Chondrocyte (in vitro differentiated cells): Measurements from ENCODE around the gene CBX5. TPM values are rescaled to one million over a fixed set of nuclear protein-coding genes. Genes with fewer than 3 reads are reported as not detected.

Experiments used
- DNase-seq: peaks from one replicate; pipeline ENCODE4 v3.0.0; 2021; ENCODE audit warnings: mixed read lengths, low spot score
- H3K27ac Mint-ChIP-seq: one replicate; pipeline ENCODE4 v1.8.0; 2021; ENCODE audit warnings: mild to moderate bottlenecking, moderate library complexity, mixed read lengths; ENCODE audit not compliant: unreplicated experiment
- H3K27me3 Mint-ChIP-seq: 2 replicates; pipeline ENCODE4 v1.8.0; 2021; ENCODE audit warnings: low read depth, mixed read lengths
- H3K36me3 Mint-ChIP-seq: 2 replicates; pipeline ENCODE4 v1.8.0; 2021; ENCODE audit warnings: low read depth, mixed read lengths
- H3K4me1 Mint-ChIP-seq: 2 replicates; pipeline ENCODE4 v1.8.0; 2021; ENCODE audit warnings: low read depth, mild to moderate bottlenecking, mixed read lengths
- H3K4me3 Mint-ChIP-seq: one replicate; pipeline ENCODE4 v1.8.0; 2021; ENCODE audit warnings: mild to moderate bottlenecking, moderate library complexity, mixed read lengths; ENCODE audit not compliant: unreplicated experiment
- H3K9me3 Mint-ChIP-seq: 2 replicates; pipeline ENCODE4 v1.8.0; 2021; ENCODE audit warnings: low read depth, mixed read lengths
- CTCF ChIP-seq: fragments of 200-600 bp; sonication (generic); IDR thresholded peaks from 2 replicates; pipeline ENCODE4 v1.5.0; 2021; ENCODE audit warnings: antibody characterized with exemption, mild to moderate bottlenecking, moderate library complexity
- total RNA-seq: library from RNA; stranded (reverse); gene quantifications from 3 replicates; pipeline ENCODE4 v1.2.1, GENCODE V29; 2021

The CBX5 gene
- total RNA-seq, 1 donor from 2014 or later = 79.4 TPM

- Mint-ChIP-seq H3K27ac (no peak overlapping the region), H3K4me3 (no peak overlapping the region), H3K4me1 (no peaks in the 10 kb centered on the region), H3K27me3 (peaks cover 56% of the 10 kb centered on the region), H3K36me3 (no peaks in the 10 kb centered on the region), H3K9me3 (no peaks in the 10 kb centered on the region)
- DNase-seq = no peak
- peak; percentile 88 for TF ChIP-seq CTCF
Observed at GRCh38 chr12:54207539-54208294, 72.2 kb downstream of the CBX5 start.

DNA sequence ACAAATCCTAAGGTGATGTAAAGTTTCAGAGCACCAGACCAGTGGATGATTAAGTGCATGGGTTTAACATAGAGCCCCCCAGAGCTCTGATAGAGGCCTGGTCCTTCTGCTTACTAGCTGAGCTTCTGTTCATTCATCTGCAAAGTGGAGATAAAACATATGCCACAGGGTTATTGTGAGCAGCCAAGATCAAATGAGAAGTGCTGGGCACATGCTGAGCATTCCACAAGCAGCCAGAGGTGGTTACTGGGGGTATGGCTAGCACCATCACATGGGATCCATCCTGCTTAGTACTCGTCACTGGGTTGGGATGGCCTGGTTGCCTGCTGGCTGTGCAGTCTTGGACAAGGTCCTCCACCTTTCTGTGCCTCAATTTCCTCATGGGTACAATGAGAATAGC lies 73.1 kb downstream of the CBX5 start:
- no peaks in the 10 kb centered on the region for H3K36me3 Mint-ChIP-seq
- peaks cover 51% of the 10 kb centered on the region for H3K27me3 Mint-ChIP-seq
- TF ChIP-seq CTCF = no peak
- H3K27ac Mint-ChIP-seq = no peak overlapping the region
- H3K4me1 Mint-ChIP-seq = no peaks in the 10 kb centered on the region
- no peaks in the 10 kb centered on the region for H3K9me3 Mint-ChIP-seq
- H3K4me3 Mint-ChIP-seq = no peak overlapping the region
- DNase-seq = no peak

- no peaks in the 10 kb centered on the region for H3K36me3 Mint-ChIP-seq
- no peak for DNase-seq
- peaks cover 48% of the 10 kb centered on the region for H3K27me3 Mint-ChIP-seq
- TF ChIP-seq CTCF = no peak
- no peaks in the 10 kb centered on the region for H3K4me1 Mint-ChIP-seq
- no peak overlapping the region for H3K27ac Mint-ChIP-seq
- no peaks in the 10 kb centered on the region for H3K9me3 Mint-ChIP-seq
- no peak overlapping the region for H3K4me3 Mint-ChIP-seq
Observed at GRCh38 chr12:54204316-54204715, 75.6 kb downstream of the CBX5 start.

GRCh38 chr12:54201001-54201794 lies 78.7 kb downstream of the CBX5 start:
- Mint-ChIP-seq H3K27me3 (peaks cover 55% of the 10 kb centered on the region), H3K36me3 (no peaks in the 10 kb centered on the region), H3K9me3 (no peaks in the 10 kb centered on the region), H3K27ac (no peak overlapping the region), H3K4me1 (no peaks in the 10 kb centered on the region), H3K4me3 (no peak overlapping the region)
- TF ChIP-seq CTCF = peak; percentile 92
- no peak for DNase-seq

- Mint-ChIP-seq H3K27ac (no peak overlapping the region), H3K4me3 (no peak overlapping the region), H3K36me3 (no peaks in the 10 kb centered on the region), H3K27me3 (peaks cover 51% of the 10 kb centered on the region), H3K4me1 (no peaks in the 10 kb centered on the region), H3K9me3 (no peaks in the 10 kb centered on the region)
- no peak for TF ChIP-seq CTCF
- no peak for DNase-seq
Observed at GRCh38 chr12:54200412-54200811, 79.5 kb downstream of the CBX5 start.
